ENCODE measurements around the gene GATAD2A. TPM values are rescaled to one million over a fixed set of nuclear protein-coding genes. Genes with fewer than 3 reads are reported as not detected.
"Not testable (repeated sequence)": the region's sequence is repeated elsewhere in the genome, so short reads cannot be mapped to it uniquely, and the experiment has no call there.

GATAD2A gene
- total RNA-seq, 1 donor: 66.5 TPM

- Histone ChIP-seq H3K27me3 (ENCODE audit: insufficient read depth, low read length) (no peaks in the 10 kb centered on the region), H3K4me3 (ENCODE audit: low read length) (no peak overlapping the region), H3K9me3 (ENCODE audit: low read depth, low read length) (no peaks in the 10 kb centered on the region), H3K4me1 (ENCODE audit: insufficient read depth, low read length) (peaks cover 83% of the 10 kb centered on the region)
These were observed 55.3 kb downstream of the GATAD2A start for GRCh38 chr19:19460761-19461265.

DNA sequence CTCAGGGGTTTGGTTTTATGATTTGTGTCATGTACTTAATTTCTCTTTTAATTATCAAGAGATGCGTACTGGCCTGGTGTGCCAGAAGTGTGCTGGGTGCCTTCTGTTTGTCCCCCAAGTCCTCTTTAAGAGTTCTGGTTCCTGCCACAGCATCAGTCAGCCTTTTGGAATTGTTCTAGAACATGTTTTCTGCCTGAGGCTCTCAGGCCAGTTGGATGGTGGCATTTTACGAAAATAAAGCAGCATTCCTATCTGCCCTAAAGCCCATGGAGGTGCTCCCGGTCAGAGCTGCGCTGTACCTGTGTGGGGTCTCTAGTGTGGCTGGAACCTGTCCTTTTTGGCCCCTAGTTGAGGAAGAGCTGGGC is 55.8 kb downstream of the GATAD2A start:
- Histone ChIP-seq H3K4me3 (ENCODE audit: low read length) (no peak overlapping the region), H3K4me1 (ENCODE audit: insufficient read depth, low read length) (peaks cover 81% of the 10 kb centered on the region), H3K27me3 (ENCODE audit: insufficient read depth, low read length) (no peaks in the 10 kb centered on the region), H3K9me3 (ENCODE audit: low read depth, low read length) (no peaks in the 10 kb centered on the region)

GRCh38 chr19:19461671-19462622 is 56.5 kb downstream of the GATAD2A start:
- H3K9me3 ChIP-seq (ENCODE audit: low read depth, low read length): no peaks in the 10 kb centered on the region
- H3K4me3 ChIP-seq (ENCODE audit: low read length): no peak overlapping the region
- H3K4me1 ChIP-seq (ENCODE audit: insufficient read depth, low read length): peaks cover 75% of the 10 kb centered on the region
- H3K27me3 ChIP-seq (ENCODE audit: insufficient read depth, low read length): no peaks in the 10 kb centered on the region

DNA sequence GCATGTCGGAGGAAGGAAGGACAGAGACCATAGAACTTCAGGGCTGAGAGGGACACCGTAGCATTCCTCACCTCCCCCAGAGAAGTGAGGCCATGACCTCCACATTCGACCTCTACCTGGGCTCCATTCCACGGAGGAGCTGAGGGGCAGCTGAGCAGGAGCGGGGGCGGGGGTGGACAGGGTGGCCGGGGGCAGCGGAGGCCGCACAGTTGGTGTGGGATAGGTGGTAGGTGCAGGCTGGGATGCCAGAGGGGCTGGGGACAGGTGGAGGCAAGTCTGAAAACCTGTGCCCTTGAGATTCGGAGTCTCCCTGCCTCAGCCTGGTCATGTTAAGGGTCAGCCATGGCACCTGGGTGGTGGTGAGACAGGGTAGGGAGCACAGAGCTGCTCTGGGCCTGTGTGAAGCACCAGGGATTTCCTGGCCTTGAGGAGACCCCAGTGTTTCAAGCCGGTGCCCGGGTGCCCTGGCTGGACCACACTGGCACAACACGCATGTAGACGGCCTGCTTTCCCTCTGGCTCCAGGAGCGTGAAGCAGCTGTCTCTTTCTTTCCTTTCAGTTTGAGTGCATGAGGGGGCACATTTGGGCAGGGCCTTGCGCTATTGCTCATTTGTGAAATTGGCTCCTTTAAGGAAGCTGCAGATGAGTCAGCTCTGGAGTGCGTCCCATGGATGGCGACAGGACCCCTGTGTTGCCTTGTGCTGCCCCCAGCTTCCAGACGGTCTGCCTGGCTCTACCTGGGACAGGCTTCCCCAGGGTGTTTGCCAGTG is 58.1 kb downstream of the GATAD2A start:
- peaks cover 12% of the 10 kb centered on the region for H3K9me3 ChIP-seq (ENCODE audit: low read depth, low read length)
- no peaks in the 10 kb centered on the region for H3K27me3 ChIP-seq (ENCODE audit: insufficient read depth, low read length)
- peaks cover 59% of the 10 kb centered on the region for H3K4me1 ChIP-seq (ENCODE audit: insufficient read depth, low read length)
- H3K4me3 ChIP-seq (ENCODE audit: low read length): no peak overlapping the region

- no peaks in the 10 kb centered on the region for H3K27me3 ChIP-seq (ENCODE audit: insufficient read depth, low read length)
- H3K4me3 ChIP-seq (ENCODE audit: low read length): no peak overlapping the region
- H3K4me1 ChIP-seq (ENCODE audit: insufficient read depth, low read length): peaks cover 49% of the 10 kb centered on the region
- H3K9me3 ChIP-seq (ENCODE audit: low read depth, low read length): peaks cover 15% of the 10 kb centered on the region
These were observed 59.0 kb downstream of the GATAD2A start for GRCh38 chr19:19464339-19465098.

GRCh38 chr19:19465436-19466070 is 60.1 kb downstream of the GATAD2A start:
- Histone ChIP-seq H3K27me3 (ENCODE audit: insufficient read depth, low read length) (no peaks in the 10 kb centered on the region), H3K4me3 (ENCODE audit: low read length) (no peak overlapping the region), H3K9me3 (ENCODE audit: low read depth, low read length) (peaks cover 15% of the 10 kb centered on the region), H3K4me1 (ENCODE audit: insufficient read depth, low read length) (peaks cover 47% of the 10 kb centered on the region)

DNA sequence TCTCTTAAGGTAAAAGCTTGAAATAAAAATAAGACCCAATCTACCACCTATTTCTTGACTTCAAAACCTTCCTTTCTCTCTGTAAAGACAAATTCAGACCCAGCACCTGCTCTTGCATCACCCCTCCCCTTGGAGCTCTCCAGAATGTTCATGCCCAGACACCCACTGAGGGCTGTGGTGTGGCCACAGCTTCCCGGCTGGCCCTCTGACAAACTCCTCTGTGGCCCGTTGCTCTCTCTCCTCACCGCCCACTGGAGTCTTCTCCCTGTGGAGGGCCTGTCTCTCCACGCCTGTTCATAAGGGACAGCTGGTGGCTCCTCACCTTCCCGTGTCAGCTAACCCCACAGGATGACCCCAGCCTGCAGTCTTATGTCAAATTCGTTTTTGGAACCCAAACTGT is 60.7 kb downstream of the GATAD2A start:
- Histone ChIP-seq H3K9me3 (ENCODE audit: low read depth, low read length) (peaks cover 15% of the 10 kb centered on the region), H3K27me3 (ENCODE audit: insufficient read depth, low read length) (no peaks in the 10 kb centered on the region), H3K4me3 (ENCODE audit: low read length) (no peak overlapping the region), H3K4me1 (ENCODE audit: insufficient read depth, low read length) (peaks cover 47% of the 10 kb centered on the region)

DNA sequence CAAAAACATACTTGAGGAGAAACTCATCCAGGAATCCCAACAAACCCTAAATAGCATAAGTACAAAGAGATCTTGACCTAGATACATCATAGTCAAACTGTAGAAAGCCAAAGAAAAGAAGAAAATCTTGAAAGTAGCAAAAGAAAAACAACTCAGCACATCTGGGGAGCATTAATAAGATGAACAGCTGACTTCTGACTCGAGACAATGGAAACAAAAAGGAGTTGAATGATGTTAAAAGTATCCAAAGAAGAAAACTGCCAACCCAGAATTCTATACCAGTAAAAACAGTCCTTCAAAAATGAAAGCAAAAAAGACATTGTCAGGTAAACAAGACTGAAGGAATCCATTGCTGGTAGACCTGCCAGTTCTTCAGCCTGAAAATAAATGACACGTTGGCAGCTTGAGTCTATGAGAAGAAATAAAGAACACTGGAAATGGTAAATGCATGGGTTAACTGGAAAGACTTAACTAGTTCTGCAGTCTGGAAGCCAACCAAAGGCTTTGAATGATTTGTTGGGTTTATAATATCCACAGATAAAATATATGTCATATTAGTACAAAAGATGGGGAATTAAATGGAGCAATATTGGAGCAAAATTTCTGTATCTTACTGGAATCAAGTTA is 63.1 kb downstream of the GATAD2A start:
- peaks cover 15% of the 10 kb centered on the region for H3K9me3 ChIP-seq (ENCODE audit: low read depth, low read length)
- H3K4me1 ChIP-seq (ENCODE audit: insufficient read depth, low read length): peaks cover 41% of the 10 kb centered on the region
- no peak overlapping the region for H3K4me3 ChIP-seq (ENCODE audit: low read length)
- H3K27me3 ChIP-seq (ENCODE audit: insufficient read depth, low read length): no peaks in the 10 kb centered on the region

DNA sequence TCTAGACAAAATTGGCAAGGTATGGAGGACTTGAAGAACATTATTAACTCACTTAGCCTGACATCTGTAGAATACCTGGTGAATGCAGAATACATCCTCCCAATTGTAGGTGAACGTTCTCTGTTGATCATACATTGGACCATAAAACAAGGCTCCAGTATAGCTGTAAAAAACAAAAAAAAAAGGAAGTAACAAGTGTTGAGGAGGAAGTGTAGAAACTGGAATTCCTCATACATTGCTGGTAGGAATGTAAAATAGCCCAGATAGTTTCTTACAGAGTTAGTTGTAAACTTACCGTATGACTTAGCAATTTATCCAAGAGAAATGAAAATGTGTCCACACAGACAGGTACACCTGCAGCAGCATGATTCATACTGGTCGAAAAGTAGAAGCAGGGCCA is 65.1 kb downstream of the GATAD2A start:
- no peak overlapping the region for H3K4me3 ChIP-seq (ENCODE audit: low read length)
- peaks cover 15% of the 10 kb centered on the region for H3K9me3 ChIP-seq (ENCODE audit: low read depth, low read length)
- H3K4me1 ChIP-seq (ENCODE audit: insufficient read depth, low read length): peaks cover 51% of the 10 kb centered on the region
- no peaks in the 10 kb centered on the region for H3K27me3 ChIP-seq (ENCODE audit: insufficient read depth, low read length)

DNA sequence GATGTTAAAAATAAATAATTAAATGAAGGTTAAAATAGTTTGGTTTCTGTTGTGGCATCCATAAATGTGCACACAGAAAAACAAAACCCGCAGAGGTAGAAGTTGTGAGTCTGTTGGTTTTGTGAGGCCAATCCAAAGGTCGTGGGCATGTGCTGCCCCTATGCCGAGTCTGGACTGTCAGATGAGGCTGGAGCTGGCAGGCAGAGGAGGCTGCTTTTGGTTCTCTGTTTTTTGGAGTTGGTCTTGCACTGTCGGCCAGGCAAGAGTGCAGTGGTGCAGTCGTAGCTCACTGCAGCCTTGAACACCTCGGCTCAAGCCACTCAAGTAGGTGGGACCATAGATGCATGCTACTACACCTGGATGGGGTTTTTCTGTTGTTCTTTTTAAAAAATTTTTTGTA is 66.2 kb downstream of the GATAD2A start:
- no peaks in the 10 kb centered on the region for H3K27me3 ChIP-seq (ENCODE audit: insufficient read depth, low read length)
- peaks cover 15% of the 10 kb centered on the region for H3K9me3 ChIP-seq (ENCODE audit: low read depth, low read length)
- peaks cover 62% of the 10 kb centered on the region for H3K4me1 ChIP-seq (ENCODE audit: insufficient read depth, low read length)
- no peak overlapping the region for H3K4me3 ChIP-seq (ENCODE audit: low read length)

DNA sequence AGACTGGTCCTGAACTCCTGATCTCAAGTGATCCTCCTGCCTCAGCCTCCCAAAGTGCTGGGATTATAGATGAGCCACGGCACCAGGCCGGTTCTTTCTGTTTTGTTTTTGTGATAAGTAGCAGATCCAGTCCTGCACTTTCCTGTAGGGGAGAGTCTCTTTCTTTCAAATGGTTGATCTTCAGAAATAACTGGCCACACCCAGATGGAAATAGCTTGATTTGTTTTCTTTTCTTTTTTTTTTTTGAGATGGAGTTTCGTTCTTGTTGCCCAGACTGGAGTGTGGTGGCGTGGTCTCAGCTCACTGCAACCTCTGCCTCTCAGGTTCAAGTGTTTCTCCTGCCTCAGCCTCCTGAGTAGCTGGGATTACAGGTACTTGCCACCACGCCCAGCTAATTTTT is 66.6 kb downstream of the GATAD2A start:
- peaks cover 15% of the 10 kb centered on the region for H3K9me3 ChIP-seq (ENCODE audit: low read depth, low read length)
- peaks cover 64% of the 10 kb centered on the region for H3K4me1 ChIP-seq (ENCODE audit: insufficient read depth, low read length)
- not testable (repeated sequence) for H3K27me3 ChIP-seq (ENCODE audit: insufficient read depth, low read length); H3K4me3 ChIP-seq (ENCODE audit: low read length)

GRCh38 chr19:19475015-19475765 is 69.7 kb downstream of the GATAD2A start:
- no peaks in the 10 kb centered on the region for H3K27me3 ChIP-seq (ENCODE audit: insufficient read depth, low read length)
- no peak overlapping the region for H3K4me3 ChIP-seq (ENCODE audit: low read length)
- no peaks in the 10 kb centered on the region for H3K9me3 ChIP-seq (ENCODE audit: low read depth, low read length)
- peaks cover 58% of the 10 kb centered on the region for H3K4me1 ChIP-seq (ENCODE audit: insufficient read depth, low read length)

Measured in mononuclear cell (primary cell).